Omental fat pad (tissue), 4 donors: ENCODE data around the gene CTF1. TPM values are rescaled to one million over a fixed set of nuclear protein-coding genes. Genes with fewer than 3 reads are reported as not detected.

Experiments used
- ATAC-seq: fragments of 150-250 bp; one replicate; pipeline ENCODE4 v1.9.1; 2016; ENCODE audit warnings: mild to moderate bottlenecking, moderate library complexity; ENCODE audit not compliant: low FRiP score
- DNase-seq: peaks from one replicate; pipeline ENCODE4 v3.0.0-alpha.2; 2019; ENCODE audit warnings: low spot score
- small RNA-seq: library from RNA; depleted of rRNA; stranded (forward); fragments of <200 nt; gene quantifications from one replicate; pipeline ENCODE3, GENCODE V24; 2016
- total RNA-seq, 4 donors: library from RNA; depleted of rRNA; stranded (reverse); fragments of >200 nt; gene quantifications; one replicate each; pipeline ENCODE4 v1.1.0, GENCODE V29; 2016
- TF ChIP-seq, protein P1 (sequence below), 3 donors: fragments of 450-650 bp; IDR thresholded peaks; one replicate each; pipeline ENCODE4 v1.5.1; 2016 to 2017; ENCODE audit warnings: antibody characterized with exemption in 3 of 3, mild to moderate bottlenecking in 3 of 3, moderate library complexity in 2 of 3

The CTF1 gene
- total RNA-seq, 4 donors from 2014 or later = 1.7 to 3.5 (median 2.3) TPM

- DNase-seq (no peak), ATAC-seq (no peak)
- TF ChIP-seq, protein P1, sequence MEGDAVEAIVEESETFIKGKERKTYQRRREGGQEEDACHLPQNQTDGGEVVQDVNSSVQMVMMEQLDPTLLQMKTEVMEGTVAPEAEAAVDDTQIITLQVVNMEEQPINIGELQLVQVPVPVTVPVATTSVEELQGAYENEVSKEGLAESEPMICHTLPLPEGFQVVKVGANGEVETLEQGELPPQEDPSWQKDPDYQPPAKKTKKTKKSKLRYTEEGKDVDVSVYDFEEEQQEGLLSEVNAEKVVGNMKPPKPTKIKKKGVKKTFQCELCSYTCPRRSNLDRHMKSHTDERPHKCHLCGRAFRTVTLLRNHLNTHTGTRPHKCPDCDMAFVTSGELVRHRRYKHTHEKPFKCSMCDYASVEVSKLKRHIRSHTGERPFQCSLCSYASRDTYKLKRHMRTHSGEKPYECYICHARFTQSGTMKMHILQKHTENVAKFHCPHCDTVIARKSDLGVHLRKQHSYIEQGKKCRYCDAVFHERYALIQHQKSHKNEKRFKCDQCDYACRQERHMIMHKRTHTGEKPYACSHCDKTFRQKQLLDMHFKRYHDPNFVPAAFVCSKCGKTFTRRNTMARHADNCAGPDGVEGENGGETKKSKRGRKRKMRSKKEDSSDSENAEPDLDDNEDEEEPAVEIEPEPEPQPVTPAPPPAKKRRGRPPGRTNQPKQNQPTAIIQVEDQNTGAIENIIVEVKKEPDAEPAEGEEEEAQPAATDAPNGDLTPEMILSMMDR (IDR thresholded peaks at IDR 0.05) = no peak
These were observed 55.3 kb downstream of the CTF1 start for GRCh38 chr16:30951750-30952149.

DNA sequence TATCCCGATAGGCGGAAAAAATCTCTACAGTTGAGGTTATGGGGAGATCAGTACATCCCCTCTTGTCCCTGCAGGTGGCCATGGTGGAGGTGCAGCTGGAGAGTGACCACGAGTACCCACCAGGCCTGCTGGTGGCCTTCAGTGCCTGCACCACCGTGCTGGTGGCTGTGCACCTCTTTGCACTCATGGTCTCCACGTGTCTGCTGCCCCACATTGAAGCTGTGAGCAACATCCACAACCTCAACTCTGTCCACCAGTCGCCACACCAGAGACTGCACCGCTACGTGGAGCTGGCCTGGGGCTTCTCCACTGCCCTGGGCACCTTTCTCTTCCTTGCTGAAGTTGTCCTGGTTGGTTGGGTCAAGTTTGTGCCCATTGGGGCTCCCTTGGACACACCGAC is 56.7 kb downstream of the CTF1 start:
- DNase-seq = no peak
- TF ChIP-seq, protein P1 (IDR thresholded peaks at IDR 0.05) = no peak
- no peak for ATAC-seq

Small RNAs within 50 kb of the gene (small RNA-seq; reads per million reads assigned to genes)
- gene AC135048.1 = not detected
- not detected for gene MIR4519
- gene MIR762 = not detected

Other genes with a start within 250 kb of the CTF1 start
- gene PRR14, start 245.7 kb upstream of the CTF1 start, total RNA-seq = 10 to 100 TPM; 12.7 to 50.4 (median 17.6) TPM
- gene FBRS, start 238.2 kb upstream of the CTF1 start, total RNA-seq = 10 to 100 TPM; 15.4 to 49.7 (median 23.4) TPM
- 10 to 100 TPM; 15.9 to 40.4 (median 30.0) TPM for gene SRCAP, start 197.4 kb upstream of the CTF1 start, total RNA-seq
- gene PHKG2, start 148.2 kb upstream of the CTF1 start, total RNA-seq = 10 to 100 TPM; 25.2 to 34.0 (median 29.4) TPM
- 1 to 10 TPM; 1.4 to 4.8 (median 2.5) TPM for gene CFAP119, start 134.6 kb upstream of the CTF1 start, total RNA-seq
- gene RNF40, start 134.3 kb upstream of the CTF1 start, total RNA-seq = 10 to 100 TPM; 53.9 to 77.7 (median 69.5) TPM
- gene ZNF629, start 109.4 kb upstream of the CTF1 start, total RNA-seq = 10 to 100 TPM in 2 of 4 donors, 1 to 10 TPM in 2; 8.7 to 15.0 (median 11.5) TPM
- gene BCL7C, start 2.5 kb upstream of the CTF1 start, total RNA-seq = 10 to 100 TPM; 17.4 to 37.0 (median 22.2) TPM
- 1 to 10 TPM; 4.7 to 9.1 (median 6.9) TPM for gene FBXL19, start 27.0 kb downstream of the CTF1 start, total RNA-seq
- gene ORAI3, start 52.5 kb downstream of the CTF1 start, total RNA-seq = 10 to 100 TPM; 15.5 to 42.6 (median 33.9) TPM
- 10 to 100 TPM in 2 of 4 donors, 1 to 10 TPM in 2; 5.3 to 13.6 (median 9.2) TPM for gene SETD1A, start 61.1 kb downstream of the CTF1 start, total RNA-seq
- gene HSD3B7, start 88.6 kb downstream of the CTF1 start, total RNA-seq = 10 to 100 TPM; 23.2 to 45.3 (median 33.0) TPM
- 1 to 10 TPM in 2 of 4 donors, under 1 TPM in 2; 0.47 to 1.9 (median 1.0) TPM for gene STX1B, start 114.0 kb downstream of the CTF1 start, total RNA-seq
- gene STX4, start 136.9 kb downstream of the CTF1 start, total RNA-seq = 10 to 100 TPM; 40.9 to 93.7 (median 66.8) TPM
- gene ZNF668, start 177.6 kb downstream of the CTF1 start, total RNA-seq = 10 to 100 TPM in 2 of 4 donors, 1 to 10 TPM in 2; 7.4 to 13.9 (median 10.8) TPM
- 10 to 100 TPM in 3 of 4 donors, 1 to 10 TPM in 1; 8.1 to 18.0 (median 11.9) TPM for gene ZNF646, start 177.8 kb downstream of the CTF1 start, total RNA-seq
- 1 to 10 TPM in 2 of 4 donors, under 1 TPM in 2; 0.63 to 2.2 (median 1.3) TPM for gene PRSS53, start 192.3 kb downstream of the CTF1 start, total RNA-seq
- gene VKORC1, start 198.2 kb downstream of the CTF1 start, total RNA-seq = 100 to 1,000 TPM in 2 of 4 donors, 10 to 100 TPM in 2; 85.6 to 128 (median 99.3) TPM
- gene BCKDK, start 211.8 kb downstream of the CTF1 start, total RNA-seq = 10 to 100 TPM; 34.5 to 52.5 (median 43.4) TPM
- gene KAT8, start 221.1 kb downstream of the CTF1 start, total RNA-seq = 10 to 100 TPM; 39.4 to 72.2 (median 49.1) TPM
- gene PRSS8, start 239.1 kb downstream of the CTF1 start, total RNA-seq = 1 to 10 TPM in 2 of 4 donors, under 1 TPM in 1, not detected in 1; 0.31 to 2.6 (median 2.6) TPM